ENCODE measurements around the gene TLR7. TPM values are rescaled to one million over a fixed set of nuclear protein-coding genes. Genes with fewer than 3 reads are reported as not detected.

Gene TLR7
- total RNA-seq, 6 experiments from 2014 or later, result 0.10 to 0.58 (median 0.15) TPM

- WGBS (ENCODE audit: insufficient coverage, low coverage, low lambda C conversion rate, missing lambda C conversion rate), result 40% methylated on average over 2 of the region's 2 CpGs
Observed at GRCh38 chrX:12911122-12911470, 44.2 kb downstream of the TLR7 start.

GRCh38 chrX:12912791-12913482 lies 46.1 kb downstream of the TLR7 start:
- WGBS (ENCODE audit: insufficient coverage, low coverage, low lambda C conversion rate, missing lambda C conversion rate), result 50% methylated on average over 5 of the region's 5 CpGs
- no peaks in the 10 kb centered on the region for H3K4me1 ChIP-seq
- H3K27ac ChIP-seq, result no peak overlapping the region
- intact Hi-C loops (cut with DNase I), result no loop called here
- DNase-seq (no peak), ATAC-seq (no peak)
- H3K27me3 ChIP-seq, result no peaks in the 10 kb centered on the region
- no peaks in the 10 kb centered on the region for H3K9me3 ChIP-seq
- TF ChIP-seq CTCF (IDR thresholded peaks at IDR 0.05), result no peak
- TF ChIP-seq POLR2A (IDR thresholded peaks at IDR 0.05), result no peak
- H3K36me3 ChIP-seq, result no peaks in the 10 kb centered on the region
- no peak overlapping the region for H3K4me3 ChIP-seq

More at GRCh38 chrX:12911122-12911470, 44.2 kb downstream of the TLR7 start:
- Histone ChIP-seq H3K4me3 (no peak overlapping the region), H3K27ac (no peak overlapping the region), H3K36me3 (no peaks in the 10 kb centered on the region), H3K4me1 (no peaks in the 10 kb centered on the region), H3K9me3 (no peaks in the 10 kb centered on the region), H3K27me3 (no peaks in the 10 kb centered on the region)
- TF ChIP-seq POLR2A (IDR thresholded peaks at IDR 0.05) (no peak), CTCF (IDR thresholded peaks at IDR 0.05) (no peak)
- intact Hi-C loops (cut with DNase I), result no loop called here
- no peak for DNase-seq
- ATAC-seq, result no peak

DNA sequence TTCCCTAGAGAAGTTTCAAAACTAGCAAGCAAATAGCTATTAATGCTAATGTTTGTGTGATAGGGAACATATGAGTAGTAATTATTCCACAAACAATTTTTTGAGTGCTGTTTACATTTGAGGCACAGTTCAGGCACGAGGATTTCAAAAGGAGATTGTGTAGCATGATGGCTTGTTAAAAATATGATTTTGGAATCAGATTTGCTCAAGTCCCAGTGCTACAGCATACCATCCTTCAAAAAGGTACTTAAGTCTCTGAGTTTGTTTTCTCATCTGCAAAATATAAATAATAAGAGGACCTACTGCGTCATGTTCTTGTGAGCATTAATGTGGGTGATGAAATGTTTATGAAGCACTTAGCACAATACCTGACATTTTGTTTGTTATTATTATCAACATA lies 50.9 kb downstream of the TLR7 start:
- H3K36me3 ChIP-seq, result no peaks in the 10 kb centered on the region
- no peaks in the 10 kb centered on the region for H3K9me3 ChIP-seq
- no peaks in the 10 kb centered on the region for H3K27me3 ChIP-seq
- intact Hi-C loops (cut with DNase I), result no loop called here
- no peak for TF ChIP-seq POLR2A (IDR thresholded peaks at IDR 0.05)
- TF ChIP-seq CTCF (IDR thresholded peaks at IDR 0.05), result no peak
- WGBS (ENCODE audit: insufficient coverage, low coverage, low lambda C conversion rate, missing lambda C conversion rate), result 36% methylated on average over 2 of the region's 2 CpGs
- no peak overlapping the region for H3K27ac ChIP-seq
- H3K4me1 ChIP-seq, result no peaks in the 10 kb centered on the region
- no peak for ATAC-seq
- H3K4me3 ChIP-seq, result no peak overlapping the region
- DNase-seq, result no peak

DNA sequence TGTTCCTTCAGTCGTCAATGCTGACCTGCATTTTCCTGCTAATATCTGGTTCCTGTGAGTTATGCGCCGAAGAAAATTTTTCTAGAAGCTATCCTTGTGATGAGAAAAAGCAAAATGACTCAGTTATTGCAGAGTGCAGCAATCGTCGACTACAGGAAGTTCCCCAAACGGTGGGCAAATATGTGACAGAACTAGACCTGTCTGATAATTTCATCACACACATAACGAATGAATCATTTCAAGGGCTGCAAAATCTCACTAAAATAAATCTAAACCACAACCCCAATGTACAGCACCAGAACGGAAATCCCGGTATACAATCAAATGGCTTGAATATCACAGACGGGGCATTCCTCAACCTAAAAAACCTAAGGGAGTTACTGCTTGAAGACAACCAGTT lies 52.2 kb downstream of the TLR7 start:
- Histone ChIP-seq H3K27me3 (no peaks in the 10 kb centered on the region), H3K27ac (no peak overlapping the region), H3K4me3 (no peak overlapping the region), H3K9me3 (no peaks in the 10 kb centered on the region), H3K4me1 (no peaks in the 10 kb centered on the region), H3K36me3 (no peaks in the 10 kb centered on the region)
- TF ChIP-seq CTCF (IDR thresholded peaks at IDR 0.05) (no peak), POLR2A (IDR thresholded peaks at IDR 0.05) (no peak)
- intact Hi-C loops (cut with DNase I), result no loop called here
- 34% methylated on average over 9 of the region's 10 CpGs for WGBS (ENCODE audit: insufficient coverage, low coverage, low lambda C conversion rate, missing lambda C conversion rate)
- DNase-seq, result no peak
- no peak for ATAC-seq

All from right lobe of liver (tissue), 6 donors.